GM23338 (cell line): ENCODE results near the gene OPTN. TPM values are rescaled to one million over a fixed set of nuclear protein-coding genes. Genes with fewer than 3 reads are reported as not detected.

Experiments used
- ATAC-seq: fragments of 200-7000 bp; cut with Tn5 transposase; 3 replicates; pipeline ENCODE4 v1.9.1; 2020
- DNase-seq: peaks from one replicate; pipeline ENCODE4 v3.0.0-alpha.2; 2015; ENCODE audit warnings: low spot score
- H2AFZ ChIP-seq: fragments of 200-600 bp; sonication (generic); 2 replicates; pipeline ENCODE4 v1.8.0; 2016; ENCODE audit warnings: antibody characterized with exemption, mild to moderate bottlenecking, moderate library complexity
- H3F3A ChIP-seq: fragments of 200-600 bp; sonication (generic); replicated peaks from 2 replicates; pipeline ENCODE4 v1.8.0; 2017; ENCODE audit warnings: antibody characterized with exemption, mixed run types, low read depth
- H3K27ac ChIP-seq: fragments of 200-600 bp; sonication (generic); 2 replicates; pipeline ENCODE4 v1.6.1; 2016; ENCODE audit warnings: low read depth
- H3K27me3 ChIP-seq: fragments of 200-600 bp; sonication (generic); 2 replicates; pipeline ENCODE4 v1.8.0; 2016; ENCODE audit warnings: mild to moderate bottlenecking, mixed run types, moderate library complexity; ENCODE audit not compliant: insufficient read depth
- H3K36me3 ChIP-seq: fragments of 200-600 bp; sonication (generic); 2 replicates; pipeline ENCODE4 v1.8.0; 2016; ENCODE audit warnings: mild to moderate bottlenecking; ENCODE audit not compliant: insufficient read depth
- H3K4me1 ChIP-seq: fragments of 200-600 bp; sonication (generic); 2 replicates; pipeline ENCODE4 v1.8.0; 2016; ENCODE audit warnings: mild to moderate bottlenecking, moderate library complexity; ENCODE audit not compliant: insufficient read depth
- H3K4me2 ChIP-seq: fragments of 200-600 bp; sonication (generic); 2 replicates; pipeline ENCODE4 v1.7.1; 2017; ENCODE audit warnings: mixed run types
- H3K4me3 ChIP-seq: fragments of 200-600 bp; sonication (generic); 2 replicates; pipeline ENCODE4 v1.6.1; 2016; ENCODE audit warnings: mixed run types
- H3K79me2 ChIP-seq: fragments of 200-600 bp; sonication (generic); replicated peaks from 2 replicates; pipeline ENCODE4 v1.8.0; 2017; ENCODE audit warnings: mild to moderate bottlenecking; ENCODE audit not compliant: insufficient read depth
- H3K9me2 ChIP-seq: fragments of 200-600 bp; sonication (generic); 2 replicates; pipeline ENCODE4 v1.8.0; 2017; ENCODE audit not compliant: insufficient read depth
- H4K20me1 ChIP-seq: fragments of 200-600 bp; sonication (generic); replicated peaks from 2 replicates; pipeline ENCODE4 v1.8.0; 2017; ENCODE audit warnings: mild to moderate bottlenecking; ENCODE audit not compliant: insufficient read depth
- H3K27ac Mint-ChIP-seq: 2 replicates; pipeline ENCODE4 v1.8.0; 2020; ENCODE audit warnings: inconsistent platforms, mild to moderate bottlenecking, moderate library complexity, mixed read lengths
- H3K27me3 Mint-ChIP-seq: 3 replicates; pipeline ENCODE4 v1.8.0; 2022; ENCODE audit warnings: low read depth, mild to moderate bottlenecking, moderate library complexity, mixed read lengths, inconsistent platforms; ENCODE audit not compliant: insufficient read depth, poor library complexity
- H3K36me3 Mint-ChIP-seq: 3 replicates; pipeline ENCODE4 v1.8.0; 2021; ENCODE audit warnings: low read depth, mild to moderate bottlenecking, inconsistent platforms, moderate library complexity, mixed read lengths
- H3K4me1 Mint-ChIP-seq: 3 replicates; pipeline ENCODE4 v1.8.0; 2020; ENCODE audit warnings: mild to moderate bottlenecking, inconsistent platforms, mixed read lengths
- H3K4me3 Mint-ChIP-seq: 3 replicates; pipeline ENCODE4 v1.8.0; 2021; ENCODE audit warnings: moderate library complexity, mild to moderate bottlenecking, inconsistent platforms, mixed read lengths
- H3K9me3 Mint-ChIP-seq: 3 replicates; pipeline ENCODE4 v1.8.0; 2020; ENCODE audit warnings: moderate library complexity, mild to moderate bottlenecking, inconsistent platforms, mixed read lengths
- CREB1 ChIP-seq: fragments of 250-450 bp; sonication (Bioruptor Pico); IDR thresholded peaks from 2 replicates; pipeline ENCODE4 v1.5.0; 2020; ENCODE audit warnings: low read depth, mild to moderate bottlenecking, moderate library complexity
- EZH2 ChIP-seq: fragments of 200-600 bp; sonication (generic); IDR thresholded peaks from one replicate; pipeline ENCODE4 v1.8.0; 2017; ENCODE audit warnings: antibody characterized with exemption, mild to moderate bottlenecking, low read depth; ENCODE audit not compliant: unreplicated experiment
- EZH2phosphoT487 ChIP-seq: fragments of 200-600 bp; sonication (generic); IDR thresholded peaks from one replicate; pipeline ENCODE4 v1.8.1; 2018; ENCODE audit warnings: antibody characterized with exemption; ENCODE audit not compliant: unreplicated experiment
- JUNB ChIP-seq: IDR thresholded peaks from one replicate; pipeline ENCODE4 v1.6.1; 2016; ENCODE audit warnings: antibody characterized with exemption; ENCODE audit not compliant: unreplicated experiment
- NANOG ChIP-seq: IDR thresholded peaks from 2 replicates; pipeline ENCODE4 v1.6.1; 2016; ENCODE audit warnings: antibody characterized with exemption, borderline replicate concordance
- POLR2AphosphoS5 ChIP-seq: IDR thresholded peaks from 2 replicates; pipeline ENCODE4 v1.6.1; 2016; ENCODE audit warnings: antibody characterized with exemption, low read depth
- STAT1 ChIP-seq: IDR thresholded peaks from one replicate; pipeline ENCODE4 v1.6.1; 2016; ENCODE audit warnings: antibody characterized with exemption; ENCODE audit not compliant: unreplicated experiment
- ZNF114 ChIP-seq: fragments of 250-450 bp; sonication (Bioruptor Pico); IDR thresholded peaks from 2 replicates; pipeline ENCODE4 v1.5.0; 2020; ENCODE audit warnings: mild to moderate bottlenecking, moderate library complexity
- ZNF331 ChIP-seq: fragments of 250-450 bp; sonication (Bioruptor Pico); IDR thresholded peaks from 2 replicates; pipeline ENCODE4 v1.5.0; 2020; ENCODE audit warnings: low read depth, mild to moderate bottlenecking, moderate library complexity
- polyA plus RNA-seq: library from polyadenylated mRNA; unstranded; fragments of >200 nt; fragmentation: Nextera tagmentation; extraction: Ambion mirVana; gene quantifications from 2 replicates; pipeline ENCODE4 v1.2.1, GENCODE V29; 2016
- total RNA-seq: library from RNA; depleted of rRNA; stranded (reverse); fragments of >200 nt; shearing (Covaris generic); gene quantifications from 2 replicates; pipeline ENCODE4 v1.2.3, GENCODE V29; 2014
- TF ChIP-seq, protein P1 (sequence below): IDR thresholded peaks from one replicate; pipeline ENCODE4 v1.6.1; 2018; ENCODE audit warnings: antibody characterized with exemption; ENCODE audit not compliant: unreplicated experiment
- TF ChIP-seq, protein P2 (sequence below): IDR thresholded peaks from 2 replicates; pipeline ENCODE4 v1.6.1; 2016; ENCODE audit warnings: antibody characterized with exemption
- TF ChIP-seq, protein P3 (sequence below): fragments of 250-450 bp; sonication (Bioruptor Pico); IDR thresholded peaks from 2 replicates; pipeline ENCODE4 v1.5.0; 2020; ENCODE audit warnings: mild to moderate bottlenecking, moderate library complexity
- TF ChIP-seq, protein P4 (sequence below), 2 experiments: fragments of 200-600 bp in 1 of 2; sonication (generic) in 1 of 2; conservative IDR thresholded peaks; 2 replicates each; pipeline versions ENCODE4 v1.5.1 to v1.6.1; 2016 to 2017; ENCODE audit warnings: antibody characterized with exemption in 2 of 2, low read depth in 2 of 2, mild to moderate bottlenecking in 2 of 2, moderate library complexity in 1 of 2

OPTN gene
- total and polyA plus RNA-seq, 2 experiments from 2014 or later, result 6.0 to 13.0 TPM

DNA sequence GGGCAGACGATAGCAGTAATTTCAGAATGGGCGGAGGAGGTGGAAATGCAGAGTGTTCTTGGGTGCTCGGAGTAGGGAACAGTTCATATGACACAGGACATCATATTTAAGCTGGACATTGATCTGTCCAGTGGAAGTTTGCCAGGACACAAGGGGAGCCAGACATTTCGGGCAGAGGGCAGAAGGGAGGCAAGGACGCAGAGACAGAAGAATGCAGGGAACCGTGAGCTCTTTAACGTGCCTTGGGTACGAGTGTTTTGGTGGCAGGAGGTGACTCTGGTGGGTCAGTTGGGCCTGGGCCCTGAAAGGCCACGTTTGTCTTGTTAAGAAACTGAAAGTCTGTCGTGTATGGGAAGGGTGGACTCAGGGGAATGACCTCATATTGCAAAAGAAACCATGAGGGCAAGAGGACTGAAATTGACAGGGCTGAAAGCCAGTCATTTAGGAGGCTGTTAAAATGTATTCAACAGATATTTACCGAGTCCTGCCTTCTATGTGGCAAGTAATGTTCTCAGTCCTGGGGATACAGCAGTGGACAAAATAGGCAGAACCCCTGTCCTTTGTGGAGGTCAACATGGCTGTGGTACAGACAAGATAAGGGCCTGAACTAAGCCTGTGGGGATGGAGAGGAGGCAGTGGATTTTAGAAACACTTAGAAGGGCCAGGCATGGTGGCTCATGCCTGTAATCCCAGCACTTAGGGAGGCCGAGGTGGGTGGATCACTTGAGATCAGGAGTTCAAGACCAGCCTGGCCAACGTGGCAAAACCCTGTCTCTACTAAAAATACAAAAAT, 2.2 kb downstream of the OPTN start:
- no peaks in the 10 kb centered on the region; the same call in 2 of the 3 replicates for H3K9me3 Mint-ChIP-seq
- peaks cover 7% of the 10 kb centered on the region for H3K27me3 Mint-ChIP-seq
- TF ChIP-seq, protein P1, sequence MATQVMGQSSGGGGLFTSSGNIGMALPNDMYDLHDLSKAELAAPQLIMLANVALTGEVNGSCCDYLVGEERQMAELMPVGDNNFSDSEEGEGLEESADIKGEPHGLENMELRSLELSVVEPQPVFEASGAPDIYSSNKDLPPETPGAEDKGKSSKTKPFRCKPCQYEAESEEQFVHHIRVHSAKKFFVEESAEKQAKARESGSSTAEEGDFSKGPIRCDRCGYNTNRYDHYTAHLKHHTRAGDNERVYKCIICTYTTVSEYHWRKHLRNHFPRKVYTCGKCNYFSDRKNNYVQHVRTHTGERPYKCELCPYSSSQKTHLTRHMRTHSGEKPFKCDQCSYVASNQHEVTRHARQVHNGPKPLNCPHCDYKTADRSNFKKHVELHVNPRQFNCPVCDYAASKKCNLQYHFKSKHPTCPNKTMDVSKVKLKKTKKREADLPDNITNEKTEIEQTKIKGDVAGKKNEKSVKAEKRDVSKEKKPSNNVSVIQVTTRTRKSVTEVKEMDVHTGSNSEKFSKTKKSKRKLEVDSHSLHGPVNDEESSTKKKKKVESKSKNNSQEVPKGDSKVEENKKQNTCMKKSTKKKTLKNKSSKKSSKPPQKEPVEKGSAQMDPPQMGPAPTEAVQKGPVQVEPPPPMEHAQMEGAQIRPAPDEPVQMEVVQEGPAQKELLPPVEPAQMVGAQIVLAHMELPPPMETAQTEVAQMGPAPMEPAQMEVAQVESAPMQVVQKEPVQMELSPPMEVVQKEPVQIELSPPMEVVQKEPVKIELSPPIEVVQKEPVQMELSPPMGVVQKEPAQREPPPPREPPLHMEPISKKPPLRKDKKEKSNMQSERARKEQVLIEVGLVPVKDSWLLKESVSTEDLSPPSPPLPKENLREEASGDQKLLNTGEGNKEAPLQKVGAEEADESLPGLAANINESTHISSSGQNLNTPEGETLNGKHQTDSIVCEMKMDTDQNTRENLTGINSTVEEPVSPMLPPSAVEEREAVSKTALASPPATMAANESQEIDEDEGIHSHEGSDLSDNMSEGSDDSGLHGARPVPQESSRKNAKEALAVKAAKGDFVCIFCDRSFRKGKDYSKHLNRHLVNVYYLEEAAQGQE, result no peak
- no peak for TF ChIP-seq STAT1
- no peak for TF ChIP-seq JUNB
- TF ChIP-seq ZNF114, result no peak
- no peak for TF ChIP-seq EZH2
- no peak for TF ChIP-seq NANOG
- no peak for TF ChIP-seq ZNF331 (CRISPR knock-in tag)
- TF ChIP-seq CREB1 (CRISPR knock-in tag), result no peak
- TF ChIP-seq, protein P2, sequence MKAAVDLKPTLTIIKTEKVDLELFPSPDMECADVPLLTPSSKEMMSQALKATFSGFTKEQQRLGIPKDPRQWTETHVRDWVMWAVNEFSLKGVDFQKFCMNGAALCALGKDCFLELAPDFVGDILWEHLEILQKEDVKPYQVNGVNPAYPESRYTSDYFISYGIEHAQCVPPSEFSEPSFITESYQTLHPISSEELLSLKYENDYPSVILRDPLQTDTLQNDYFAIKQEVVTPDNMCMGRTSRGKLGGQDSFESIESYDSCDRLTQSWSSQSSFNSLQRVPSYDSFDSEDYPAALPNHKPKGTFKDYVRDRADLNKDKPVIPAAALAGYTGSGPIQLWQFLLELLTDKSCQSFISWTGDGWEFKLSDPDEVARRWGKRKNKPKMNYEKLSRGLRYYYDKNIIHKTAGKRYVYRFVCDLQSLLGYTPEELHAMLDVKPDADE, result no peak
- TF ChIP-seq EZH2phosphoT487, result no peak
- TF ChIP-seq, protein P3, sequence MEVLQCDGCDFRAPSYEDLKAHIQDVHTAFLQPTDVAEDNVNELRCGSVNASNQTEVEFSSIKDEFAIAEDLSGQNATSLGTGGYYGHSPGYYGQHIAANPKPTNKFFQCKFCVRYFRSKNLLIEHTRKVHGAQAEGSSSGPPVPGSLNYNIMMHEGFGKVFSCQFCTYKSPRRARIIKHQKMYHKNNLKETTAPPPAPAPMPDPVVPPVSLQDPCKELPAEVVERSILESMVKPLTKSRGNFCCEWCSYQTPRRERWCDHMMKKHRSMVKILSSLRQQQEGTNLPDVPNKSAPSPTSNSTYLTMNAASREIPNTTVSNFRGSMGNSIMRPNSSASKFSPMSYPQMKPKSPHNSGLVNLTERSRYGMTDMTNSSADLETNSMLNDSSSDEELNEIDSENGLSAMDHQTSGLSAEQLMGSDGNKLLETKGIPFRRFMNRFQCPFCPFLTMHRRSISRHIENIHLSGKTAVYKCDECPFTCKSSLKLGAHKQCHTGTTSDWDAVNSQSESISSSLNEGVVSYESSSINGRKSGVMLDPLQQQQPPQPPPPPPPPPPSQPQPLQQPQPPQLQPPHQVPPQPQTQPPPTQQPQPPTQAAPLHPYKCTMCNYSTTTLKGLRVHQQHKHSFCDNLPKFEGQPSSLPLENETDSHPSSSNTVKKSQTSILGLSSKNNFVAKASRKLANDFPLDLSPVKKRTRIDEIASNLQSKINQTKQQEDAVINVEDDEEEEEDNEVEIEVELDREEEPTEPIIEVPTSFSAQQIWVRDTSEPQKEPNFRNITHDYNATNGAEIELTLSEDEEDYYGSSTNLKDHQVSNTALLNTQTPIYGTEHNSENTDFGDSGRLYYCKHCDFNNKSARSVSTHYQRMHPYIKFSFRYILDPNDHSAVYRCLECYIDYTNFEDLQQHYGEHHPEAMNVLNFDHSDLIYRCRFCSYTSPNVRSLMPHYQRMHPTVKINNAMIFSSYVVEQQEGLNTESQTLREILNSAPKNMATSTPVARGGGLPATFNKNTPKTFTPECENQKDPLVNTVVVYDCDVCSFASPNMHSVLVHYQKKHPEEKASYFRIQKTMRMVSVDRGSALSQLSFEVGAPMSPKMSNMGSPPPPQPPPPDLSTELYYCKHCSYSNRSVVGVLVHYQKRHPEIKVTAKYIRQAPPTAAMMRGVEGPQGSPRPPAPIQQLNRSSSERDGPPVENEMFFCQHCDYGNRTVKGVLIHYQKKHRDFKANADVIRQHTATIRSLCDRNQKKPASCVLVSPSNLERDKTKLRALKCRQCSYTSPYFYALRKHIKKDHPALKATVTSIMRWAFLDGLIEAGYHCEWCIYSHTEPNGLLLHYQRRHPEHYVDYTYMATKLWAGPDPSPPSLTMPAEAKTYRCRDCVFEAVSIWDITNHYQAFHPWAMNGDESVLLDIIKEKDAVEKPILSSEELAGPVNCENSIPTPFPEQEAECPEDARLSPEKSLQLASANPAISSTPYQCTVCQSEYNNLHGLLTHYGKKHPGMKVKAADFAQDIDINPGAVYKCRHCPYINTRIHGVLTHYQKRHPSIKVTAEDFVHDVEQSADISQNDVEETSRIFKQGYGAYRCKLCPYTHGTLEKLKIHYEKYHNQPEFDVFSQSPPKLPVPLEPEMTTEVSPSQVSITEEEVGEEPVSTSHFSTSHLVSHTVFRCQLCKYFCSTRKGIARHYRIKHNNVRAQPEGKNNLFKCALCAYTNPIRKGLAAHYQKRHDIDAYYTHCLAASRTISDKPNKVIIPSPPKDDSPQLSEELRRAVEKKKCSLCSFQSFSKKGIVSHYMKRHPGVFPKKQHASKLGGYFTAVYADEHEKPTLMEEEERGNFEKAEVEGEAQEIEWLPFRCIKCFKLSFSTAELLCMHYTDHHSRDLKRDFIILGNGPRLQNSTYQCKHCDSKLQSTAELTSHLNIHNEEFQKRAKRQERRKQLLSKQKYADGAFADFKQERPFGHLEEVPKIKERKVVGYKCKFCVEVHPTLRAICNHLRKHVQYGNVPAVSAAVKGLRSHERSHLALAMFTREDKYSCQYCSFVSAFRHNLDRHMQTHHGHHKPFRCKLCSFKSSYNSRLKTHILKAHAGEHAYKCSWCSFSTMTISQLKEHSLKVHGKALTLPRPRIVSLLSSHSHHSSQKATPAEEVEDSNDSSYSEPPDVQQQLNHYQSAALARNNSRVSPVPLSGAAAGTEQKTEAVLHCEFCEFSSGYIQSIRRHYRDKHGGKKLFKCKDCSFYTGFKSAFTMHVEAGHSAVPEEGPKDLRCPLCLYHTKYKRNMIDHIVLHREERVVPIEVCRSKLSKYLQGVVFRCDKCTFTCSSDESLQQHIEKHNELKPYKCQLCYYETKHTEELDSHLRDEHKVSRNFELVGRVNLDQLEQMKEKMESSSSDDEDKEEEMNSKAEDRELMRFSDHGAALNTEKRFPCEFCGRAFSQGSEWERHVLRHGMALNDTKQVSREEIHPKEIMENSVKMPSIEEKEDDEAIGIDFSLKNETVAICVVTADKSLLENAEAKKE, result no peak
- TF ChIP-seq, protein P4, sequence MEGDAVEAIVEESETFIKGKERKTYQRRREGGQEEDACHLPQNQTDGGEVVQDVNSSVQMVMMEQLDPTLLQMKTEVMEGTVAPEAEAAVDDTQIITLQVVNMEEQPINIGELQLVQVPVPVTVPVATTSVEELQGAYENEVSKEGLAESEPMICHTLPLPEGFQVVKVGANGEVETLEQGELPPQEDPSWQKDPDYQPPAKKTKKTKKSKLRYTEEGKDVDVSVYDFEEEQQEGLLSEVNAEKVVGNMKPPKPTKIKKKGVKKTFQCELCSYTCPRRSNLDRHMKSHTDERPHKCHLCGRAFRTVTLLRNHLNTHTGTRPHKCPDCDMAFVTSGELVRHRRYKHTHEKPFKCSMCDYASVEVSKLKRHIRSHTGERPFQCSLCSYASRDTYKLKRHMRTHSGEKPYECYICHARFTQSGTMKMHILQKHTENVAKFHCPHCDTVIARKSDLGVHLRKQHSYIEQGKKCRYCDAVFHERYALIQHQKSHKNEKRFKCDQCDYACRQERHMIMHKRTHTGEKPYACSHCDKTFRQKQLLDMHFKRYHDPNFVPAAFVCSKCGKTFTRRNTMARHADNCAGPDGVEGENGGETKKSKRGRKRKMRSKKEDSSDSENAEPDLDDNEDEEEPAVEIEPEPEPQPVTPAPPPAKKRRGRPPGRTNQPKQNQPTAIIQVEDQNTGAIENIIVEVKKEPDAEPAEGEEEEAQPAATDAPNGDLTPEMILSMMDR (conservative IDR thresholded peaks at IDR 0.05; ENCODE audit: low read depth in 2 of 2), result no peak
- TF ChIP-seq POLR2AphosphoS5, result no peak
- no peak for ATAC-seq
- Histone ChIP-seq H3K4me2 (no peak overlapping the region), H4K20me1 (no peaks in the 10 kb centered on the region; the same call in 1 of the 2 replicates), H3K9me2 (0 out of 2 replicates have a peak, but pooled peaks cover 3% of the 10 kb centered on the region), H3K79me2 (no peaks in the 10 kb centered on the region), H2AFZ (no peak overlapping the region), H3F3A (no peaks in the 10 kb centered on the region), H3K36me3 (no peaks in the 10 kb centered on the region; the same call in 1 of the 2 replicates), H3K27ac (no peak overlapping the region), H3K4me3 (no peak overlapping the region), H3K4me1 (peaks cover 5% of the 10 kb centered on the region; the same call in 1 of the 2 replicates), H3K27me3 (peaks cover 12% of the 10 kb centered on the region)
- no peak overlapping the region for H3K27ac Mint-ChIP-seq
- peaks cover 8% of the 10 kb centered on the region for H3K4me1 Mint-ChIP-seq
- no peak for DNase-seq
- no peak overlapping the region for H3K4me3 Mint-ChIP-seq
- no peaks in the 10 kb centered on the region for H3K36me3 Mint-ChIP-seq
